ENCODE results near the gene PRSS16. TPM values are rescaled to one million over a fixed set of nuclear protein-coding genes. Genes with fewer than 3 reads are reported as not detected.

The PRSS16 gene
- total RNA-seq, 1 experiment from 2014 or later: 16.4 TPM

DNA sequence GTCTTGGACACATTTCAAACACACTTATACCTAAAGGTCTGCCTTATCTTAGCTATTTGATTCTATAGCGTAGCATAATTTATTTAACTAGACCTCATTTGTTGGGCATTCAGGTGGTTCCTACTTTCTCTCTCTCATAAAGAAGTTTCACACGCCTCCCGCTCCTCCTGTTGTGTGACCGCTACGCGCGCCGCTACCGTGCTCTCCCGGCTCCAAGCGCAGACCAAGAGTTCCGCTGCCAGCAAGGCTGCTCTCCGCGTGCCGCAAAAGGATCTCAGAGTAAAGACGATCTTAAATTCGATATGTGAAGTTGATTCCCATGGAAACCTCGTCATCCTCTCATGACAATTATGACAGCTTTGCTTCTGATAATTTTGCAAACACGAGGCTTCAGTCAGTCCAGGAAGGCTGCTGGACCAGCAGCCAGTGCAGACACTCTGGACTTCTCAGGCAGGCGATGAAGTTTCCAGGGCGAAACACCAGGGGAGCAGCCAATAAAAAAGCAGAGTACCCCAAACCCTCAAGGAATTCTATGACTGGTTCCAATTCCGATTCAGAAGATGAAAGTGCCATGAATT lies 20.4 kb downstream of the PRSS16 start:
- Mint-ChIP-seq H3K27ac (ENCODE audit: unreplicated experiment) (no peak overlapping the region), H3K4me3 (ENCODE audit: unreplicated experiment) (no peak overlapping the region), H3K9me3 (ENCODE audit: unreplicated experiment) (no peaks in the 10 kb centered on the region), H3K27me3 (ENCODE audit: insufficient read depth, unreplicated experiment) (no peaks in the 10 kb centered on the region), H3K36me3 (ENCODE audit: insufficient read depth, unreplicated experiment) (no peaks in the 10 kb centered on the region), H3K4me1 (ENCODE audit: low read depth, unreplicated experiment) (no peaks in the 10 kb centered on the region)
- BruUV-seq (replicated peaks): no TSS peak
- ChIA-PET CTCF (no interaction called here), POLR2A (no interaction called here)
- H3K4me3 ChIP-seq (ENCODE audit: low read depth, low read length): no peak overlapping the region
- no peak for DNase-seq
- no peaks in the 10 kb centered on the region for H3K27me3 ChIP-seq (replicated peaks; ENCODE audit: control insufficient read depth, insufficient read depth, low read length)
- TF ChIP-seq, protein P1, sequence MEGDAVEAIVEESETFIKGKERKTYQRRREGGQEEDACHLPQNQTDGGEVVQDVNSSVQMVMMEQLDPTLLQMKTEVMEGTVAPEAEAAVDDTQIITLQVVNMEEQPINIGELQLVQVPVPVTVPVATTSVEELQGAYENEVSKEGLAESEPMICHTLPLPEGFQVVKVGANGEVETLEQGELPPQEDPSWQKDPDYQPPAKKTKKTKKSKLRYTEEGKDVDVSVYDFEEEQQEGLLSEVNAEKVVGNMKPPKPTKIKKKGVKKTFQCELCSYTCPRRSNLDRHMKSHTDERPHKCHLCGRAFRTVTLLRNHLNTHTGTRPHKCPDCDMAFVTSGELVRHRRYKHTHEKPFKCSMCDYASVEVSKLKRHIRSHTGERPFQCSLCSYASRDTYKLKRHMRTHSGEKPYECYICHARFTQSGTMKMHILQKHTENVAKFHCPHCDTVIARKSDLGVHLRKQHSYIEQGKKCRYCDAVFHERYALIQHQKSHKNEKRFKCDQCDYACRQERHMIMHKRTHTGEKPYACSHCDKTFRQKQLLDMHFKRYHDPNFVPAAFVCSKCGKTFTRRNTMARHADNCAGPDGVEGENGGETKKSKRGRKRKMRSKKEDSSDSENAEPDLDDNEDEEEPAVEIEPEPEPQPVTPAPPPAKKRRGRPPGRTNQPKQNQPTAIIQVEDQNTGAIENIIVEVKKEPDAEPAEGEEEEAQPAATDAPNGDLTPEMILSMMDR (IDR thresholded peaks at IDR 0.05; ENCODE audit: insufficient read depth in 1 of 2, low read depth in 1 of 2, low read length in 1 of 2, severe bottlenecking in 1 of 2, unreplicated experiment in 1 of 2): no peak
- no peaks in the 10 kb centered on the region for H3K9me3 ChIP-seq
- no peaks in the 10 kb centered on the region for H3K36me3 ChIP-seq (ENCODE audit: control insufficient read depth, insufficient read depth, low read length)
- no peaks in the 10 kb centered on the region for H3K4me1 ChIP-seq
- intact Hi-C loops (cut with micrococcal nuclease; ENCODE audit: unreplicated experiment): no loop called here

DNA sequence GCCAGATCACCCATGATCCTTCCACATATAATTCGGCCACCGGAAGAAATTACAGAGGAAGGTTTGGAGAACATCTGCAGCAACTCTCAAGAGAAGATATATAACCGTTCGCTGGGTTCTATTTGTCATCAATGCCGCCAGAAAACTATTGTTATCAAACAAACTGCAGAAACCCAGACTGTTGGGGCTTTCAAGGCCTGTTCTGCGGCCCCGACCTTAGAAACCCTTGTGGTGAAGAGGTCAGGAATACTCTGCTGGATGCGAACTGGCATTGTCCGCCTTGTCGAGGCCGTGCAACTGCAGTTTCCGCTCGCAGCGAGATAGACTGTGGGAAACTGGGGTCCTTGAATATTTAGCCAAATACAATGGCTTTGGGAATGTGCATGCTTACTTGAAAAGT lies 21.3 kb downstream of the PRSS16 start:
- no peaks in the 10 kb centered on the region for H3K9me3 ChIP-seq
- DNase-seq: no peak
- CTCF ChIA-PET: no interaction called here
- H3K4me1 Mint-ChIP-seq (ENCODE audit: low read depth, unreplicated experiment): no peaks in the 10 kb centered on the region
- intact Hi-C loops (cut with micrococcal nuclease; ENCODE audit: unreplicated experiment): no loop called here
- H3K4me3 Mint-ChIP-seq (ENCODE audit: unreplicated experiment): no peak overlapping the region
- no peaks in the 10 kb centered on the region for H3K27me3 Mint-ChIP-seq (ENCODE audit: insufficient read depth, unreplicated experiment)
- TF ChIP-seq, protein P1 (IDR thresholded peaks at IDR 0.05; ENCODE audit: insufficient read depth in 1 of 2, low read depth in 1 of 2, low read length in 1 of 2, severe bottlenecking in 1 of 2, unreplicated experiment in 1 of 2): no peak
- BruUV-seq (replicated peaks): no TSS peak
- H3K4me3 ChIP-seq (ENCODE audit: low read depth, low read length): no peak overlapping the region
- POLR2A ChIA-PET: no interaction called here
- H3K27me3 ChIP-seq (replicated peaks; ENCODE audit: control insufficient read depth, insufficient read depth, low read length): no peaks in the 10 kb centered on the region
- H3K4me1 ChIP-seq: no peaks in the 10 kb centered on the region
- H3K27ac Mint-ChIP-seq (ENCODE audit: unreplicated experiment): no peak overlapping the region
- H3K36me3 Mint-ChIP-seq (ENCODE audit: insufficient read depth, unreplicated experiment): no peaks in the 10 kb centered on the region
- H3K36me3 ChIP-seq (ENCODE audit: control insufficient read depth, insufficient read depth, low read length): no peaks in the 10 kb centered on the region
- H3K9me3 Mint-ChIP-seq (ENCODE audit: unreplicated experiment): no peaks in the 10 kb centered on the region

DNA sequence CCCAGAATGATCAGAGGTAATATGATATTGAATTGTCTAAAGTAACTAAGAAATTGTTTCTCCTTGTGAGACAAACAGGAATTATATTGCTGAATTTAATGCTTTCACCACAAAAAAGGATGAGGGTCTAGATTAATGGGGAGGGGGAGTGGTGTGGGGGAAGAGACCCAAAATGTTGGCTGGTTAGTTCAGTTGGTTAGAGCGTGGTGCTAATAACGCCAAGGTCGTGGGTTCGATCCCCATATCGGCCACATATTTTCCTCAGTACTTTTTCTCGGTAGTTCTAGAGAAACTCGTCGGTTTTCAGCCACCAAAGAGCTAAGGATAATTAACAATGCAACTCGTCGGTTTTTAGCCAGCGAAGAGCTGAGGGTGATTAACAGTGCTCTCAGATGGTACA lies 26.3 kb downstream of the PRSS16 start:
- H3K27me3 Mint-ChIP-seq (ENCODE audit: insufficient read depth, unreplicated experiment): no peaks in the 10 kb centered on the region
- no peak overlapping the region for H3K27ac Mint-ChIP-seq (ENCODE audit: unreplicated experiment)
- no peaks in the 10 kb centered on the region for H3K9me3 Mint-ChIP-seq (ENCODE audit: unreplicated experiment)
- Histone ChIP-seq H3K9me3 (no peaks in the 10 kb centered on the region), H3K4me1 (no peaks in the 10 kb centered on the region), H3K4me3 (ENCODE audit: low read depth, low read length) (no peak overlapping the region), H3K27me3 (replicated peaks; ENCODE audit: control insufficient read depth, insufficient read depth, low read length) (no peaks in the 10 kb centered on the region), H3K36me3 (ENCODE audit: control insufficient read depth, insufficient read depth, low read length) (no peaks in the 10 kb centered on the region)
- POLR2A ChIA-PET: no interaction called here
- BruUV-seq (replicated peaks): no TSS peak
- no peak overlapping the region for H3K4me3 Mint-ChIP-seq (ENCODE audit: unreplicated experiment)
- CTCF ChIA-PET: interaction anchor here (1.1 kb wide), 1 partner anchor 23 kb away, joined by 3 read pairs; no protein-coding TSS in a partner anchor
- no peak for DNase-seq
- TF ChIP-seq, protein P1 (IDR thresholded peaks at IDR 0.05; ENCODE audit: insufficient read depth in 1 of 2, low read depth in 1 of 2, low read length in 1 of 2, severe bottlenecking in 1 of 2, unreplicated experiment in 1 of 2): no peak
- no peaks in the 10 kb centered on the region for H3K36me3 Mint-ChIP-seq (ENCODE audit: insufficient read depth, unreplicated experiment)
- intact Hi-C loops (cut with micrococcal nuclease; ENCODE audit: unreplicated experiment): no loop called here
- H3K4me1 Mint-ChIP-seq (ENCODE audit: low read depth, unreplicated experiment): peaks cover 6% of the 10 kb centered on the region

Data from Caco-2 (cell line).